Smooth muscle cell of the brain vasculature (primary cell): ENCODE results near the gene DGCR2.
"Not testable (repeated sequence)": the region's sequence is repeated elsewhere in the genome, so short reads cannot be mapped to it uniquely, and the experiment has no call there.

ENCODE experiments used
- DNase-seq: peaks from one replicate; pipeline ENCODE4 v3.0.0-alpha.2; 2012; ENCODE audit warnings: low read depth, low spot score

Gene DGCR2

GRCh38 chr22:19122143-19122751, at the start of gene DGCR2:
DGCR2 (minus strand) TSS chr22:19122412; CDS start chr22:19122206, 206 bp downstream.
- DNase-seq: peak; percentile 93

GRCh38 chr22:19169947-19170318, 47.7 kb upstream of the DGCR2 start:
- no peak for DNase-seq

GRCh38 chr22:19169002-19169946, 47.1 kb upstream of the DGCR2 start:
- no peak for DNase-seq

GRCh38 chr22:19168088-19168890, 46.1 kb upstream of the DGCR2 start:
- no peak for DNase-seq

- no peak for DNase-seq
Observed at GRCh38 chr22:19167106-19167869, 45.1 kb upstream of the DGCR2 start.

- no peak for DNase-seq
Observed at GRCh38 chr22:19166421-19166820, 44.2 kb upstream of the DGCR2 start.

- no peak for DNase-seq
Observed at GRCh38 chr22:19164425-19164824, 42.2 kb upstream of the DGCR2 start.

GRCh38 chr22:19158649-19159048, 36.4 kb upstream of the DGCR2 start:
- not testable (repeated sequence) for DNase-seq

GRCh38 chr22:19156109-19156508, 33.9 kb upstream of the DGCR2 start:
- DNase-seq: not testable (repeated sequence)

GRCh38 chr22:19152942-19153883, 31.0 kb upstream of the DGCR2 start:
- no peak for DNase-seq

GRCh38 chr22:19151329-19152191, 29.3 kb upstream of the DGCR2 start:
- no peak for DNase-seq

- no peak for DNase-seq
Observed at GRCh38 chr22:19150482-19151328, 28.5 kb upstream of the DGCR2 start.

- no peak for DNase-seq
Observed at GRCh38 chr22:19149991-19150390, 27.8 kb upstream of the DGCR2 start, which contains the start of gene GSC2. GSC2 (minus strand) TSS chr22:19150292; CDS start chr22:19150283, 9 bp downstream.

- no peak for DNase-seq
Observed at GRCh38 chr22:19149047-19149883, 27.1 kb upstream of the DGCR2 start.

- DNase-seq: no peak
Observed at GRCh38 chr22:19148417-19149046, 26.3 kb upstream of the DGCR2 start.

GRCh38 chr22:19147195-19147780, 25.1 kb upstream of the DGCR2 start:
- DNase-seq: no peak
